HEK293 (cell line): Measurements from ENCODE around the gene DCDC2.
"Not testable (repeated sequence)": the region's sequence is repeated elsewhere in the genome, so short reads cannot be mapped to it uniquely, and the experiment has no call there.

Experiments used
- CTCF ChIA-PET: fragments of 350-600 bp; formaldehyde crosslinking; extraction: SDS; loops from one replicate; lab custom pipeline; 2021; ENCODE audit warnings: antibody characterized with exemption; lab: Yijun Ruan, JAX
- POLR2A ChIA-PET: fragments of 300-600 bp; formaldehyde crosslinking; extraction: SDS; loops from one replicate; lab custom pipeline; 2020; ENCODE audit warnings: antibody characterized with exemption, inconsistent platforms; lab: Yijun Ruan, JAX
- H3K27ac ChIP-seq: fragments of 200-500 bp; sonication (Bioruptor generic); 2 replicates; pipeline ENCODE4 v1.5.1; 2014; ENCODE audit warnings: low read depth, low read length, control low read depth, inconsistent platforms; ENCODE audit errors: extremely low read depth
- H3K36me3 ChIP-seq, 2 experiments: fragments of 200-500 bp in 1 of 2; sonication (Bioruptor generic) in 1 of 2; 1 replicate in 1 of 2; 2 replicates in 1 of 2; pipeline ENCODE4 v1.5.1; 2014 to 2017; ENCODE audit warnings: inconsistent platforms in 2 of 2, low read length in 2 of 2; ENCODE audit not compliant: control insufficient read depth in 2 of 2, insufficient read depth in 1 of 2
- H3K4me1 ChIP-seq: fragments of 200-500 bp; sonication (Bioruptor generic); 2 replicates; pipeline ENCODE4 v1.5.1; 2014; ENCODE audit warnings: mild to moderate bottlenecking, low read length, inconsistent platforms; ENCODE audit not compliant: control insufficient read depth, insufficient read depth
- H3K4me3 ChIP-seq: 2 replicates; pipeline ENCODE4 v1.5.1; 2011; ENCODE audit warnings: low read depth, mild to moderate bottlenecking, control low read depth, low read length, moderate library complexity
- H3K9me3 ChIP-seq: fragments of 200-500 bp; sonication (Bioruptor generic); 2 replicates; pipeline ENCODE4 v1.5.1; 2014; ENCODE audit warnings: low read depth, low read length, inconsistent platforms; ENCODE audit not compliant: control insufficient read depth, insufficient read depth
- EGR2 ChIP-seq: fragments of 450-650 bp; formaldehyde crosslinking; IDR thresholded peaks from 2 replicates; pipeline ENCODE4 v1.5.1; 2016; ENCODE audit warnings: low read depth, missing biosample characterization, missing genetic modification characterization
- FEZF1 ChIP-seq: fragments of 450-650 bp; formaldehyde crosslinking; IDR thresholded peaks from 2 replicates; pipeline ENCODE4 v1.5.1; 2016; ENCODE audit warnings: missing biosample characterization, missing genetic modification characterization
- MEIS1 ChIP-seq: sonication (generic); formaldehyde crosslinking; IDR thresholded peaks from 2 replicates; pipeline ENCODE4 v1.8.1; 2022; ENCODE audit warnings: missing genetic modification reagents, mild to moderate bottlenecking, borderline replicate concordance
- OSR2 ChIP-seq: fragments of 450-650 bp; formaldehyde crosslinking; IDR thresholded peaks from 2 replicates; pipeline ENCODE4 v1.5.1; 2016; ENCODE audit warnings: missing biosample characterization, missing genetic modification characterization
- SCRT1 ChIP-seq: fragments of 450-650 bp; formaldehyde crosslinking; IDR thresholded peaks from 2 replicates; pipeline ENCODE4 v1.5.1; 2016; ENCODE audit warnings: missing biosample characterization, missing genetic modification characterization, borderline replicate concordance
- TRIM28 ChIP-seq: IDR thresholded peaks from 2 replicates; pipeline ENCODE4 v1.6.1; 2011; ENCODE audit warnings: low read length, control low read depth, borderline replicate concordance
- ZBTB20 ChIP-seq: fragments of 450-650 bp; formaldehyde crosslinking; IDR thresholded peaks from 2 replicates; pipeline ENCODE4 v1.5.1; 2016; ENCODE audit warnings: missing biosample characterization, missing genetic modification characterization
- ZFHX2 ChIP-seq: fragments of 450-650 bp; formaldehyde crosslinking; conservative IDR thresholded peaks from 2 replicates; pipeline ENCODE4 v1.5.1; 2016; ENCODE audit warnings: missing biosample characterization, missing genetic modification characterization
- ZIC2 ChIP-seq: fragments of 450-650 bp; formaldehyde crosslinking; IDR thresholded peaks from 2 replicates; pipeline ENCODE4 v1.5.1; 2016; ENCODE audit warnings: missing biosample characterization, missing genetic modification characterization
- ZNF112 ChIP-seq: fragments of 450-650 bp; formaldehyde crosslinking; IDR thresholded peaks from 2 replicates; pipeline ENCODE4 v1.5.0; 2017; ENCODE audit warnings: missing biosample characterization, missing genetic modification characterization
- ZNF555 ChIP-seq: fragments of 450-650 bp; formaldehyde crosslinking; conservative IDR thresholded peaks from 2 replicates; pipeline ENCODE4 v1.5.1; 2017; ENCODE audit warnings: missing biosample characterization, mild to moderate bottlenecking, missing genetic modification characterization, inconsistent platforms
- ZNF610 ChIP-seq: fragments of 450-650 bp; formaldehyde crosslinking; IDR thresholded peaks from 2 replicates; pipeline ENCODE4 v1.5.1; 2016; ENCODE audit warnings: missing biosample characterization, missing genetic modification characterization, borderline replicate concordance
- ZNF660 ChIP-seq: fragments of 450-650 bp; IDR thresholded peaks from 2 replicates; pipeline ENCODE4 v1.5.1; 2018; ENCODE audit warnings: missing biosample characterization, mild to moderate bottlenecking, missing genetic modification characterization
- ZNF843 ChIP-seq: fragments of 450-650 bp; formaldehyde crosslinking; IDR thresholded peaks from 2 replicates; pipeline ENCODE4 v1.5.1; 2016; ENCODE audit warnings: missing biosample characterization, missing genetic modification characterization
- ZXDB ChIP-seq: fragments of 450-650 bp; formaldehyde crosslinking; IDR thresholded peaks from 2 replicates; pipeline ENCODE4 v1.5.1; 2016; ENCODE audit warnings: missing biosample characterization, missing genetic modification characterization
- TF ChIP-seq, protein P1 (sequence below): fragments of 450-650 bp; formaldehyde crosslinking; IDR thresholded peaks from 2 replicates; pipeline ENCODE4 v1.5.1; 2016; ENCODE audit warnings: missing biosample characterization, missing genetic modification characterization, low read depth

DCDC2 gene

DNA sequence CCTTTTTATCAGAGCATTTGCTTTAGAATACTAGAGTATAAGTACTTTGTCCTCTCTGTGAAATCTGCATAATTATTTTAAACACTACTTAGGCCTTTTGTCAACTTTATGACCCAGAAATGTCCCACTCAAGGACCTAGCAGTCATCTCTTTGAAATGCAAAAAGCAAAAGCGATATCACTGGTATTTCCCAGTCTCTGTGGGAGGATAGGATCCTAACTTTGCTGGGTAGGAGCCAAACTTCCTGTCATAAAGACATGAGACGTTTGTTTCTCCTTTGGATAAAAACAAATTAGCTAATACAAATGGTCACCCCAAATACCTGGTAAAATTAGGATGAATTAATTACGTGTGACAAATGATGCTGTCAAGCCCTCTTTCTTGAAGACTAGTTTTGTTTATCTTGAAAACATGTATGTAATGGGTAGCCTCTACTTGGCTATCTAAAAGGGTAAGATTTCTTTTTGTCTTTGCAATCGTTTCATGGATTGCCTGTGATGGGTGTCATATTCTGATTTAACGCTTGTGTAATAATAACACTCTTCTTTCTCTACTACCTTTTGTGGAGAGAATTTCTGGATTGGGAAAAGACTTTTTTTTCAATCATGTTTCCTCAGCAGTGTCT lies 36.2 kb downstream of the DCDC2 start (continued):
- TF ChIP-seq MEIS1 = no peak
- TF ChIP-seq ZNF843 = peak; percentile 45; the same call in 1 of the 2 replicates
- no peak for TF ChIP-seq ZBTB20 (tag by site-specific recombination)
- no peak for TF ChIP-seq ZNF610 (tag by site-specific recombination)
- TF ChIP-seq ZXDB (tag by site-specific recombination) = peak; percentile 42
- TF ChIP-seq OSR2 (tag by site-specific recombination) = peak; percentile 34; the same call in 1 of the 2 replicates

DNA sequence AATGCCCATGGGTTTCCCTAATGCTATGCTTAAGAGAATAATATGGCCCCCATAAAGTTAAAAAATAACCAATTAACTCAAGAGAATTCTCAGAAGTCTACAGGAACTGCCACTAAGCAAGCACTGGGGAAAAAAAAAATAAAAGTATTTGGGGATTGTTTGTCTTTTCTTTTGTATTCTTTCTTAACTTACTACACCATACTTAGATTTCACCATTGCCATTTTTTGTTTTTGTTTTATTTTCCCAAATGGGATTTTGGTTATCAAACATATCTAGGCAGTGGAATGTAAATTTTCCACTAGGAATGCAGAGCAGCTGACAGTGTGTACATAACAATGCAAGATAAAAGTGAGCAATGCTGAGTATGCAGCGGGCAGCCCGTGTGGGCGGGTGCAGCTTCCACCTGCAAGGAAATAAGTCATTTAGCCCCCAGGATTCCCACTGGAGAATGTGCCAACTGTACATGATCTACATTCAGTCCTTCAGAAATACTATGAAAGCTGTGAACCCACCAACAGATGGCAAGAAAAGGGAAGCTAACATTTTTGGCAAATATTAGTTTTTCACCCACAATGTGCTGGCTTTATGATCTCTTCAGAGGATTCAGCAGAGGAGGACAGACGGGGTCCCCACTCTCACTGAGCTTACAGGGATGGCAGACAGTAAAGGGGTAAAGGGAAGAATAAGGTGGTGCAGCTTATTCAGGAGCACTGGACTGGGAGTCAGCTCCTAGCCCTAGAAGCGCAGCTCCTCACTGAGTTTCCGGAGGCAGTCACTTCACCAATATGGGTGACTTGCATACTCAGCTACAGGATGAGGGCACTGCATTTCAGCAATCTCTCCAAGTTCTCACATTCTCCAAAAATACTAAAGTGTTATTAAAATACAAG lies 44.4 kb downstream of the DCDC2 start:
- CTCF ChIA-PET = interaction anchor here (0.6 to 1.8 kb wide), 4 partner anchors 30 to 75 kb away, joined by 3 to 10 read pairs (median 6); no protein-coding TSS in a partner anchor
- Histone ChIP-seq H3K4me1 (0 out of 2 replicates have a peak, but pooled peaks cover 6% of the 10 kb centered on the region), H3K27ac (no peak overlapping the region), H3K4me3 (no peak overlapping the region), H3K36me3 (no peaks in the 10 kb centered on the region), H3K9me3 (no peaks in the 10 kb centered on the region)
- TF ChIP-seq ZNF555 (tag by site-specific recombination) (no peak), FEZF1 (peak; percentile 55), ZFHX2 (tag by site-specific recombination) (peak; percentile 74), ZNF112 (tag by site-specific recombination) (no peak), SCRT1 (no peak), EGR2 (tag by site-specific recombination) (peak; percentile 63; the same call in 1 of the 2 replicates)
- TF ChIP-seq, protein P1, sequence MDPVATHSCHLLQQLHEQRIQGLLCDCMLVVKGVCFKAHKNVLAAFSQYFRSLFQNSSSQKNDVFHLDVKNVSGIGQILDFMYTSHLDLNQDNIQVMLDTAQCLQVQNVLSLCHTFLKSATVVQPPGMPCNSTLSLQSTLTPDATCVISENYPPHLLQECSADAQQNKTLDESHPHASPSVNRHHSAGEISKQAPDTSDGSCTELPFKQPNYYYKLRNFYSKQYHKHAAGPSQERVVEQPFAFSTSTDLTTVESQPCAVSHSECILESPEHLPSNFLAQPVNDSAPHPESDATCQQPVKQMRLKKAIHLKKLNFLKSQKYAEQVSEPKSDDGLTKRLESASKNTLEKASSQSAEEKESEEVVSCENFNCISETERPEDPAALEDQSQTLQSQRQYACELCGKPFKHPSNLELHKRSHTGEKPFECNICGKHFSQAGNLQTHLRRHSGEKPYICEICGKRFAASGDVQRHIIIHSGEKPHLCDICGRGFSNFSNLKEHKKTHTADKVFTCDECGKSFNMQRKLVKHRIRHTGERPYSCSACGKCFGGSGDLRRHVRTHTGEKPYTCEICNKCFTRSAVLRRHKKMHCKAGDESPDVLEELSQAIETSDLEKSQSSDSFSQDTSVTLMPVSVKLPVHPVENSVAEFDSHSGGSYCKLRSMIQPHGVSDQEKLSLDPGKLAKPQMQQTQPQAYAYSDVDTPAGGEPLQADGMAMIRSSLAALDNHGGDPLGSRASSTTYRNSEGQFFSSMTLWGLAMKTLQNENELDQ = no peak
- POLR2A ChIA-PET = interaction anchor here (0.8 to 1.4 kb wide), 3 partner anchors 11 to 387 kb away, joined by 3 to 4 read pairs (median 4); partner anchors contain the start of gene DCDC2

DNA sequence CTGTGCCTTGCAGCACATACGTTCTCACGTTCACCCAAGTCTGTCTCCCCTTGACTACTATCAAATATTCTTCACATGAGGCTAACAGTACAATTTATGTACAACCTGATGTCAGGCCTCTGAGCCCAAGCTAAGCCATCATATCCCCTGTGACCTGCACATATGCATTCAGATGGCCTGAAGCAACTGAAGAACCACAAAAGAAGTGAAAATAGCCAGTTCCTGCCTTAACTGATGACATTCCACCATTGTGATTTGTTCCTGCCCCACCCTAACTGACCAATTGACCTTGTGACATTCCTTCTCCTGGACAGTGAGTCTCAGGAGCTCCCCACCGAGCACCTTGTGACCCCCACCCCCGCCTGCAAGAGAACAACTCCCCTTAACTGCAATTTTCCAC lies 46.1 kb downstream of the DCDC2 start:
- CTCF ChIA-PET = interaction anchor here (2.0 kb wide), 1 partner anchor 29 kb away, joined by 6 read pairs; no protein-coding TSS in a partner anchor
- H3K4me3 ChIP-seq, H3K27ac ChIP-seq, POLR2A ChIA-PET, H3K4me1 ChIP-seq, H3K36me3 ChIP-seq, H3K9me3 ChIP-seq: not testable (repeated sequence)
- TF ChIP-seq TRIM28 = peak; percentile 73; the same call in 1 of the 2 replicates

DNA sequence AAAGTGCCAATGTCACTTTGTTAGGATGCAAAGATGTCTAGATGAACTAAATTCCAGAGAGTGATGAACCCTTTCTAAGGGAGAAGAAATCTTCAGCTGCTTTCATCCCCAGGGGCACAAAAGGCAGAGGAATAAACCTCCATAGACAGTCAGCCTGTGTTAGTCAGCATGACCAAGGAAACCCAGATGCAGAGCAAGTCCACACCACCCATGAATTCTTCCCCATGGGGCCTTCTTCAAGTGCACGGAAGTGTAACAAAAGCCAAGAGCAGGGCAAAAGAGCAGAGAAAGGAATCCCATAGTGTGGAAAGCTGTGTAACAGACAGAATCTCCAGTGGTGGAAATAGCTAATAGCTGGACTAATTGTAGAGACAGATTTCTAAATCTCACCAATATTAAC lies 50.0 kb downstream of the DCDC2 start:
- 0 out of 2 replicates have a peak, but pooled peaks have one; percentile 18 for TF ChIP-seq ZIC2
- no peak for TF ChIP-seq ZNF660 (tag by site-specific recombination)
- H3K4me1 ChIP-seq = no peaks in the 10 kb centered on the region
- H3K27ac ChIP-seq = no peak overlapping the region
- H3K9me3 ChIP-seq = no peaks in the 10 kb centered on the region
- H3K36me3 ChIP-seq = no peaks in the 10 kb centered on the region
- POLR2A ChIA-PET = interaction anchor here (0.6 to 1.0 kb wide), 2 partner anchors 50 to 81 kb away, joined by 3 to 6 read pairs; partner anchors contain the start of gene DCDC2
- CTCF ChIA-PET = interaction anchor here (1.1 to 1.2 kb wide), 2 partner anchors 52 to 94 kb away, joined by 3 to 5 read pairs; no protein-coding TSS in a partner anchor
- H3K4me3 ChIP-seq = no peak overlapping the region
